ENCODE results near the gene TMTC2.

DNA sequence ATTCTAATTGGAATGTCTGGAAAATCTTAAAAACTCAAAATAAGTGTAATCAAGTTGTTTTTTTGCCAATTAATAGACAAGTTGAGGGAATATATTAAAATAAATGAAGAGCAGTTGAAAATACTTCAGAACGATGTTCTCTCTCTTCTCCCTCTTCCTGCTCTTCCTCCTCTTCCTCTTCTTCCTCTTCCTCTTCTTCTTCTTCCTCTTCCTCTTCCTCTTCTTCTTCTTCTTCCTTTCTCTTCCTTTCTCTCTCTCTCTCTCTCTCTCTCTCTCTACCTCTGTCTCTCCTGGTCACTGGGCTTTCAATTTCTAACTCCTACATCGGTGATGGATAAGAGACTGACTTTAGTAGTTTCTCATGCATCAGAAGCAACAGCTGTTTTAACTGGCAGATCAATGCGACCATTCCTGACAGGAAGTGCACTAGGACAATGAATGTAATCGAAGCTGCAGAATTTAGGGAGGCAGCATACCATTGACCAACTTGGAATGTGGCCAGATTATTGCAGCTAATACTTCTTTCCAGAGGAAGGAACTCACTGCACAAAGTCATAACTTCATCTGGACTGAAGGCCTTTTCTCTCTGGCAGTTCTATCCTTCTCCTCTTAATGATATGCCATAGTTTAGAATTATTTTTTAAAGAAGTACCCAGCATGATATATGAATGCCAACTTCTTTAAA is 13.8 kb upstream of the TMTC2 start:
- TF ChIP-seq TCF12 (IDR thresholded peaks at IDR 0.05; ENCODE audit: low read depth) (no peak), CEBPB (IDR thresholded peaks at IDR 0.05) (no peak), FOXM1 (IDR thresholded peaks at IDR 0.05; ENCODE audit: borderline replicate concordance, low read depth) (no peak), EP300 (IDR thresholded peaks at IDR 0.05; ENCODE audit: borderline replicate concordance) (no peak), TAF1 (IDR thresholded peaks at IDR 0.05; ENCODE audit: low read depth) (no peak)
- TF ChIP-seq, protein P1, sequence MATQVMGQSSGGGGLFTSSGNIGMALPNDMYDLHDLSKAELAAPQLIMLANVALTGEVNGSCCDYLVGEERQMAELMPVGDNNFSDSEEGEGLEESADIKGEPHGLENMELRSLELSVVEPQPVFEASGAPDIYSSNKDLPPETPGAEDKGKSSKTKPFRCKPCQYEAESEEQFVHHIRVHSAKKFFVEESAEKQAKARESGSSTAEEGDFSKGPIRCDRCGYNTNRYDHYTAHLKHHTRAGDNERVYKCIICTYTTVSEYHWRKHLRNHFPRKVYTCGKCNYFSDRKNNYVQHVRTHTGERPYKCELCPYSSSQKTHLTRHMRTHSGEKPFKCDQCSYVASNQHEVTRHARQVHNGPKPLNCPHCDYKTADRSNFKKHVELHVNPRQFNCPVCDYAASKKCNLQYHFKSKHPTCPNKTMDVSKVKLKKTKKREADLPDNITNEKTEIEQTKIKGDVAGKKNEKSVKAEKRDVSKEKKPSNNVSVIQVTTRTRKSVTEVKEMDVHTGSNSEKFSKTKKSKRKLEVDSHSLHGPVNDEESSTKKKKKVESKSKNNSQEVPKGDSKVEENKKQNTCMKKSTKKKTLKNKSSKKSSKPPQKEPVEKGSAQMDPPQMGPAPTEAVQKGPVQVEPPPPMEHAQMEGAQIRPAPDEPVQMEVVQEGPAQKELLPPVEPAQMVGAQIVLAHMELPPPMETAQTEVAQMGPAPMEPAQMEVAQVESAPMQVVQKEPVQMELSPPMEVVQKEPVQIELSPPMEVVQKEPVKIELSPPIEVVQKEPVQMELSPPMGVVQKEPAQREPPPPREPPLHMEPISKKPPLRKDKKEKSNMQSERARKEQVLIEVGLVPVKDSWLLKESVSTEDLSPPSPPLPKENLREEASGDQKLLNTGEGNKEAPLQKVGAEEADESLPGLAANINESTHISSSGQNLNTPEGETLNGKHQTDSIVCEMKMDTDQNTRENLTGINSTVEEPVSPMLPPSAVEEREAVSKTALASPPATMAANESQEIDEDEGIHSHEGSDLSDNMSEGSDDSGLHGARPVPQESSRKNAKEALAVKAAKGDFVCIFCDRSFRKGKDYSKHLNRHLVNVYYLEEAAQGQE (IDR thresholded peaks at IDR 0.05; ENCODE audit: low read depth), result no peak
- TF ChIP-seq, protein P2, sequence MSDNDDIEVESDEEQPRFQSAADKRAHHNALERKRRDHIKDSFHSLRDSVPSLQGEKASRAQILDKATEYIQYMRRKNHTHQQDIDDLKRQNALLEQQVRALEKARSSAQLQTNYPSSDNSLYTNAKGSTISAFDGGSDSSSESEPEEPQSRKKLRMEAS (IDR thresholded peaks at IDR 0.05), result no peak
